HG02943 (cell line): ENCODE data around the gene CFAP65.

Experiments used
- ATAC-seq: cut with Tn5 transposase; IDR thresholded peaks from one replicate; pipeline ENCODE4 v1.9.1; 2021; ENCODE audit warnings: mild to moderate bottlenecking, low read depth, moderate library complexity; ENCODE audit not compliant: unreplicated experiment

The CFAP65 gene

GRCh38 chr2:219041252-219041651, at the start of gene CFAP65:
CFAP65 (minus strand) TSS chr2:219041516; CDS start chr2:219039048, 2,468 bp downstream.
- ATAC-seq = no peak

DNA sequence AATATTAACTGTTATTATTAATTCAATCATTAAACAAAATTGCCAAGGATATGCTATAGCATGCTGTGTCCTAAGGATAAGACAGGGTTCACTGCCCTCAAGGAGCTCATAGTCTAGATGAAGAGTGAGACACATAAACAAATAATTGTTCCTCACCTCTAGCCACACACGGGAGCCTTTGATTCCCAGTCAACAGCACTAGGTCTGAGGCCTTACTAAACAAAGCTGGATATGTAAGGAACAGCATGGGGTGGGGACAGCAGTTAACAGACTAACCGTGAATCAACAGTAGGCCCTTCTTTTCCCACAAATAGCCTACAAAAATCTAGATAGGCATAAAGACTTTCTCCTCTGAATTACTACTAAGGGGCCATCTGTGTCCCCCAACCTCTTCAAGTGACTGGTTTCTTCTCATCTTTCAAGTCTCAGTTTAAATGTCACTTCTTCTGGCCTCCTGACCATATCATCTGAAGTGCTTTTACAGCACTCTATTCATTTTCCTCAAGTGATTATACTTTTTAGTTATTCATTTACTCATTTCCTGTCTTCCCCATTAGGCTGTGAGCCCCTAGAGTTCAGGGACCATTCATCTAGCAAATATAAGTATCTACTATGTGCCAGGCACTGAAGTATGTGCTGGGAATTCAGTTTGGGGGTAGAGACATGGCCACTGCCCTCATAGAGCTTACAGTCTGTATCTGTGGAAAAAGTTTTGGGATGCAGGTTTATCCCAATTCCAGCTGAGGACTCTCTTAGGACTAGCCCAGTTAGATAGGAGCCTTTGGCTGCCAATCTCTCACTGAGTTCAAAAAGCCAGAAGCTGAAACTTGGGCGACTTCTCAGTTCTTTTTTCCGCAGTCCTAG, 49.4 kb upstream of the CFAP65 start:
- no peak for ATAC-seq

DNA sequence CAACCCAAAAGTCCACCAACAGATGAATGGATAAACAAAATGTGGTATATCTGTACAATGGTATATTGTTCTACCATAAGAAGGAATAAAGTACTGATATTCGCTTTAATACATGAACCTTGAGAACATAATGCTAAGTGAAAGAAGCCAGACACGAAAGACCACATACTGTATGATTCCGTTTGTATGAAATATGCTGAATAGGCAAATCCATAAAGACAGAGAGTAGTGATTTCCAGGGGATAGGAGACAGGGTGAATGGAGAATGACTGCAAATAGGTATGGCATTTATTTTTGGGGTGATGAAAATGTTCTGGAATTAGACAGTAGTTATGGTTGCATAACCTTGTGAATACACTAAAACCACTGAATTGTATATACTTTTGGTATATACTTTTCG, 48.0 kb upstream of the CFAP65 start:
- no peak for ATAC-seq

GRCh38 chr2:219087848-219088247, 46.5 kb upstream of the CFAP65 start:
- no peak for ATAC-seq

- no peak for ATAC-seq
Observed at GRCh38 chr2:219087361-219087760, 46.0 kb upstream of the CFAP65 start.

DNA sequence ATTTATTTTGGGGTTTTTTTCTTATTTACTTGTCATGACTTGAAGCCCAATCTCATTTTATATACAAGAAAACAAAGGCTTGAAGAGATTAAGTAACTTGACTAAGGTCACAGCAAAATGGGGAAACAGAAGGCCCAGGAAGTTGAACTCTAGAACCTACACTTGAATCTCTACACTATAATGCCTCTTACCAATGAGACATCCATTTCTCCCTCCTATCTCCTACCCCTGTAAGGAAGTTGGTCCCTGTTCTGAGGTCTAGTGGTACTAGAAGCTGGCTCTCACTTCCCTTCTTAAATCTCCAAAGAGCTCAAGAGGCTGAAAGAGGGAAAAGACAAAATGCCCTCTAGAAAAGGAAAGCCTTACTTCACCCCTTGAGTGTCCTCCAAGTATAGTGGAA, 44.9 kb upstream of the CFAP65 start:
- ATAC-seq = no peak

DNA sequence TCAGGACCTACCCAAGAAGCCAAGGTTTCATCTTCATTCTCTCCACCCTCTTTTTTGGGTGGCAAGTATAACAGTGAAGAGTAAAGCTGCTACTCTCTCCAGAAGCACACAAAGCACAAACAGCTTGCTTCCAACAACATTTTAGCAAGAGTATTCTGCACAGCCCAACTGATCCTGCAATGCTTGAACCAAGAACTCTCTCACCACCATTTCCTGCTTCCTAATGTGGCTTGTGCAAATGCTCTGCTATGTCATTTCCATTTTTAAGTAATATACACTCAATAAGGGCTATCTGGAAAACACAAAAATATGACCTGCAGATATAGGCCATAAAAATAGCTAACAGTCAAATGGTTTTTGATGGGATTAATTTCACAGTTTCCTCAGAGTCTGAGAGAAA, 43.5 kb upstream of the CFAP65 start:
- no peak for ATAC-seq

- ATAC-seq = no peak
Observed at GRCh38 chr2:219082332-219082958, 41.1 kb upstream of the CFAP65 start.

DNA sequence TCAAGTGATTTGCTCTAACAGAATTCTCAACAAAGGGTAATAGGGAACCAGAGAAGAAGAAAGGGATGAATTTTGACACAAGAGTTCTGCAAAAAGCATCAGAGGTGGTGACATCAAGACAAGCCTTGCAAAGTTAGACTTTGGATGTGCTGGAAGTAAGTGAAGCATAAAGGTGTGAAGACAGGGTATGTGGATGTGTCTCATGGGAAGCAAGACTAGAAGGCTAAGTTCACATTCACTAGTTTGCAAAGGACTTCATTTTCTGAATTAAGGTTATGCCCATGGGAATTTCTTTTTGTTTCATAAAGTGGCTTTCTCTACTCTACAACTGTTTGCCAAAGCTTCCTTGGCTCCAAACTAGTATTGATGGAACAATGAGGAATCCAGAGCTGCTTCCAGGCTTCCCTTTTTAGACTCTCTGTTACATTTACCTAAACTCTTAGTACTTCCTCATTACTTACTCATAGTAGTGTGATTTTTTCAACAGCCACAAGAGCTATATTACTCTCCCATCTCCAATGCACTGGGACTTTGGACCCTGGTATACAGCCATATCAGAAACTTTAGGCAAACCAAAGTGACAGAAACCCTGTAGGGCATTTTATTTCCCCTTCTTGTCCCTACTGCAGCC, 40.5 kb upstream of the CFAP65 start:
- ATAC-seq = no peak

- no peak for ATAC-seq
Observed at GRCh38 chr2:219081096-219081495, 39.8 kb upstream of the CFAP65 start.

- no peak for ATAC-seq
Observed at GRCh38 chr2:219079417-219079816, 38.1 kb upstream of the CFAP65 start.

DNA sequence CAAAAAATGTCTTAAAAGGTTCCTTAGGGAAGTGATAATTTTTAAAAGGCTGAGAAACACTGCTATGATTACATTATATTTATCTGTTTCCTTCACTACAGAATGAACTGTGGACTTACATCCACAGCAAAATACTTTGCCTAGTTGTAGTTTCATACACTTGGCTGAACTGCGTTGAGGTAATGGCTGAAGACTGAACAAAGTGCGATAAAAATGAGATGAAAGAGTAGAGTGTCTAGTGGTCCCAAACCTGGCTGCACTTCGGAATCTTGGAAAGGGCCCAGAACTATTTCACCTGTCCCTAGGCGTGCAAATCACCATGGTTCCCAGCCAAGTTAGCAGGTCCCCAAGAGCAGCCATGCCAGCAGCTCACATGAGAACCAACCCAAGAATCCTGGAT, 37.6 kb upstream of the CFAP65 start:
- no peak for ATAC-seq

- no peak for ATAC-seq
Observed at GRCh38 chr2:219078126-219078525, 36.8 kb upstream of the CFAP65 start.

GRCh38 chr2:219076253-219076652, 34.9 kb upstream of the CFAP65 start:
- no peak for ATAC-seq

DNA sequence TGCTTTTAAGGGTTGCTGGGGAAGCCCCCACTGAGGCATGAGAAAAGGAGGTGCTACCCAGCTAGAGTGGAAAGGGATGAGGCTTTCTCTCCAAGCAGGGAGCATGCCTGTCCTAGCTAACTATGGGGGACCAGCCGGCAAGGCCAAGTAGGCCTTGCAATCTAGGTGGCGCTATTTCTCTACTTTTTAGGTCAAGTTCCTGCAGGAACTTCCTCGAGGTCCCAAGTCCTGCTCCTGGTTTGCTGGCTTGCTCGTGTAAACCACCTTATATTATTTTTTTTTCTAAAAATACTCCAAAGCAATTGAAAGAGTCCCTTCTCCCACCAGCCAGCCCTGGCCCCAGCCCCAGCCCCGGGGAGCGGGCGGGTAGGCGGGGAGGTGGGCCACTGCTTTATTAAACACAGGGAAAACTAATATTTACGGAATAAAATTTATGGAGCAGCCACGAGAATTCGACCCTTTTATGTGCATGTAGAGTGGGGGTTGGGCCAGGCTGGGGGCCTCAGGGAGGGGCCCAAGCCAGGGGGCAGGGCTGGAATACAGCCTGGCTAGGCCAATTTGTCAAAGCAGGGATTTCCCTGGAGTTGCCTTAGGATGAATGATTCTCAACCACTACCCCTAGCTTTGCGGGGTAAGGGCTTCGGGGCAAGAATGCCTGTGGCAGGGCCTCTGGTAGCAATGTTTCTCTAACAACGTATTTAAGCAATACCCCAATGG, 32.3 kb upstream of the CFAP65 start:
- ATAC-seq = no peak

DNA sequence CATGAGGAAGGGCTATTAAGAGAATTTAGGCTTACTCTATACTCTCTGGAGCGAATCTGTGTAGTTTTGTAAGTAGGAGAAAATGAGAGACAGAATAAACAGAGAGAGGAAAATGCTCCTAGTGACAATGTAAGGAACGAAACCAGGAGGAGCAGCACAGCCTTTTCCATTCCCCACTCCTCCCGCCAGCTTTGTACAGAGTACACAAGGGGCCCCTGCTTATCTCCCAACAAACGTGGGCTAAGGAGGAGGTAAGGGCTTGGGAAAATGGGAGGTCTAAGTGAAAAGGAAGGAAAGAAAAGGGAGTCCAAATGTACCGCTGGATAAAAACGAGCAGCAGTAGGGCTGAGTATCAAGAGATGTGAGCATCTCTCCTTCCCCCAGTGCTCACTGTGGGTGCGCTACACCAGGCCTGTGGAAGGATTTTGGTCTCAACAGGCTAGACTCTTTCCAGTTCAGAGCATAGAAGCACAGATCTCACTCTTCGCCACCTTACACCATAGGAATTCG, 31.5 kb upstream of the CFAP65 start:
- no peak for ATAC-seq

- no peak for ATAC-seq
Observed at GRCh38 chr2:219071131-219071816, 30.0 kb upstream of the CFAP65 start.

GRCh38 chr2:219065484-219065883, 24.2 kb upstream of the CFAP65 start:
- ATAC-seq = no peak

DNA sequence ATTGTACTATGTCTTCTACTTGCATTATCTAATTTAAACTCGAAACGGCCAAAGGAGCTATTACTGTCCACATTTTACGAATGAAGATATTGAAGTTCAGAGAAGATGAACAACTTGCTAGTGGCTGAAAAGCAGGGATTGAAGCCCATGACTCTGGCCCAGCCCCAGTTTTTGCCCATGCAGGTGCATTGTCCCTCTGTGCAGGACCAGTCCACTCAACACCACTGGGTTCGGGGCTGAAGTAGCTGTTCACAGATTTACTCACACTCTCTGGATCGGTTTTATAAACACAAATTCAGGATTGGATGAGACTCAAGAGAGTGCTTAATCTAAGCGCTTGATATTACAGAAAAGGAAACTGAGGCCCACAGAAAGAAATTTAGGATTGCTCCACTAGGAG, 20.8 kb upstream of the CFAP65 start:
- ATAC-seq = no peak
